DND-41 (cell line): ENCODE data around the gene MEN1.

Experiments used
- ATAC-seq: fragments of 200-7000 bp; cut with Tn5 transposase; 3 replicates; pipeline ENCODE4 v1.9.1; 2021; ENCODE audit warnings: low read depth; ENCODE audit not compliant: insufficient read depth
- DNase-seq: peaks from one replicate; pipeline ENCODE4 v3.0.0-alpha.2; 2020
- H2AFZ ChIP-seq: 2 replicates; pipeline ENCODE4 v1.6.0; 2012; ENCODE audit warnings: low read depth, low read length
- H3K27ac ChIP-seq: 2 replicates; pipeline ENCODE4 v1.5.1; 2012; ENCODE audit warnings: low read length, inconsistent platforms
- H3K27me3 ChIP-seq: fragments of 200-600 bp; sonication (generic); 2 replicates; pipeline ENCODE4 v1.6.0; 2012; ENCODE audit warnings: low read length, mild to moderate bottlenecking, inconsistent platforms; ENCODE audit not compliant: insufficient read depth, poor library complexity
- H3K36me3 ChIP-seq: 2 replicates; pipeline ENCODE4 v1.5.1; 2012; ENCODE audit warnings: low read length, inconsistent platforms; ENCODE audit not compliant: insufficient read depth
- H3K4me1 ChIP-seq: 2 replicates; pipeline ENCODE4 v1.5.1; 2012; ENCODE audit warnings: mild to moderate bottlenecking, low read length; ENCODE audit not compliant: insufficient read depth
- H3K4me2 ChIP-seq: 2 replicates; pipeline ENCODE4 v1.6.0; 2012; ENCODE audit warnings: mild to moderate bottlenecking, moderate library complexity, low read length, inconsistent platforms; ENCODE audit not compliant: insufficient read depth
- H3K4me3 ChIP-seq, 2 experiments: fragments of 200-600 bp in 1 of 2; shearing (Covaris generic) in 1 of 2; 2 replicates each; pipeline ENCODE4 v1.5.1; 2012 to 2016; ENCODE audit warnings: inconsistent platforms in 2 of 2, low read length in 2 of 2, mild to moderate bottlenecking in 2 of 2, low read depth in 1 of 2, moderate library complexity in 1 of 2
- H3K79me2 ChIP-seq: 2 replicates; pipeline ENCODE4 v1.6.0; 2012; ENCODE audit warnings: low read length, inconsistent platforms; ENCODE audit not compliant: insufficient read depth
- H3K9ac ChIP-seq: 2 replicates; pipeline ENCODE4 v1.6.0; 2012; ENCODE audit warnings: low read depth, mild to moderate bottlenecking, inconsistent platforms, low read length, moderate library complexity
- H3K9me3 ChIP-seq: 2 replicates; pipeline ENCODE4 v1.5.1; 2012; ENCODE audit warnings: low read length, moderate library complexity, mild to moderate bottlenecking, inconsistent platforms; ENCODE audit not compliant: insufficient read depth, severe bottlenecking
- H4K20me1 ChIP-seq: 2 replicates; pipeline ENCODE4 v1.6.0; 2012; ENCODE audit warnings: low read length; ENCODE audit not compliant: insufficient read depth
- EZH2 ChIP-seq: IDR thresholded peaks from 3 replicates; pipeline ENCODE4 v1.6.1; 2012; ENCODE audit warnings: borderline replicate concordance, low read depth, mild to moderate bottlenecking, moderate library complexity, low read length, inconsistent platforms; ENCODE audit not compliant: severe bottlenecking
- TF ChIP-seq, protein P1 (sequence below): IDR thresholded peaks from 2 replicates; pipeline ENCODE4 v1.5.1; 2012; ENCODE audit warnings: borderline replicate concordance, low read length, moderate library complexity, mild to moderate bottlenecking; ENCODE audit not compliant: poor library complexity, severe bottlenecking; ENCODE audit errors: extremely low read depth

Gene MEN1

DNA sequence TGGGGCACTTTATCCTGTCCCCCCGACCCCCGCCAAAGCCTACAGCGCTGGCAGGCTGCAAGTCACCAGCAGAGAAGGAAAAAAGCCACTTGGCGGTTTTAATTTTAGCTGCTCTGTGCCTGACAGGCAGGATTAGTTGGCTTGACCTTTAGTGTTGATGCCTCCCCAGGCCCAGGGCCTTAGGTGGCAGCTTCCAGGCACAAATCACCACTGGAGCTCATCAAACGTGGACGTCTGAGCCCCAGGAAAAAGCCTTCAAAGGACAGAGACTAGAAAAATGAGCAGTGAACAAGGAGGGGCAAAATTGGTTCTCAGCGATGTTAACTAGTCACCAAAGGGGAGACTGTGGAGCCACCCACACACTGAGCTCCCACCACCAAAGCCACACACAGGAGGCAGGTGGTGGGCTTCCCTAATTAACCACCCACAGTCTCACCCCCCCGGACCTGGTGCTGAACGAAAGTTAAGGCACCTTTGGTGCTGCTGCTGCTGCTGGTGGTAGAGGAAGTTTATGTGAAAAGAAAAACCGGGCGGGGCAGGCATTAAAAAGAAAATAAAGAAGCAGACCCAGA lies 46.2 kb downstream of the MEN1 start:
- H4K20me1 ChIP-seq, result peaks cover 79% of the 10 kb centered on the region
- H3K36me3 ChIP-seq, result peaks cover 70% of the 10 kb centered on the region
- peak; percentile 73 for DNase-seq
- peak; percentile 44 for ATAC-seq
- no peak overlapping the region for H2AFZ ChIP-seq
- TF ChIP-seq, protein P1, sequence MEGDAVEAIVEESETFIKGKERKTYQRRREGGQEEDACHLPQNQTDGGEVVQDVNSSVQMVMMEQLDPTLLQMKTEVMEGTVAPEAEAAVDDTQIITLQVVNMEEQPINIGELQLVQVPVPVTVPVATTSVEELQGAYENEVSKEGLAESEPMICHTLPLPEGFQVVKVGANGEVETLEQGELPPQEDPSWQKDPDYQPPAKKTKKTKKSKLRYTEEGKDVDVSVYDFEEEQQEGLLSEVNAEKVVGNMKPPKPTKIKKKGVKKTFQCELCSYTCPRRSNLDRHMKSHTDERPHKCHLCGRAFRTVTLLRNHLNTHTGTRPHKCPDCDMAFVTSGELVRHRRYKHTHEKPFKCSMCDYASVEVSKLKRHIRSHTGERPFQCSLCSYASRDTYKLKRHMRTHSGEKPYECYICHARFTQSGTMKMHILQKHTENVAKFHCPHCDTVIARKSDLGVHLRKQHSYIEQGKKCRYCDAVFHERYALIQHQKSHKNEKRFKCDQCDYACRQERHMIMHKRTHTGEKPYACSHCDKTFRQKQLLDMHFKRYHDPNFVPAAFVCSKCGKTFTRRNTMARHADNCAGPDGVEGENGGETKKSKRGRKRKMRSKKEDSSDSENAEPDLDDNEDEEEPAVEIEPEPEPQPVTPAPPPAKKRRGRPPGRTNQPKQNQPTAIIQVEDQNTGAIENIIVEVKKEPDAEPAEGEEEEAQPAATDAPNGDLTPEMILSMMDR, result no peak
- TF ChIP-seq EZH2, result no peak
- H3K4me3 ChIP-seq, result no peak overlapping the region
- H3K27ac ChIP-seq, result peak overlapping the region; percentile 1
- H3K9ac ChIP-seq, result 0 out of 2 replicates have a peak overlapping the region, but pooled peaks have one; percentile 3
- peaks cover 45% of the 10 kb centered on the region for H3K4me1 ChIP-seq
- peaks cover 45% of the 10 kb centered on the region for H3K79me2 ChIP-seq
- H3K27me3 ChIP-seq, result no peaks in the 10 kb centered on the region
- H3K9me3 ChIP-seq, result no peaks in the 10 kb centered on the region
- H3K4me2 ChIP-seq, result no peak overlapping the region

DNA sequence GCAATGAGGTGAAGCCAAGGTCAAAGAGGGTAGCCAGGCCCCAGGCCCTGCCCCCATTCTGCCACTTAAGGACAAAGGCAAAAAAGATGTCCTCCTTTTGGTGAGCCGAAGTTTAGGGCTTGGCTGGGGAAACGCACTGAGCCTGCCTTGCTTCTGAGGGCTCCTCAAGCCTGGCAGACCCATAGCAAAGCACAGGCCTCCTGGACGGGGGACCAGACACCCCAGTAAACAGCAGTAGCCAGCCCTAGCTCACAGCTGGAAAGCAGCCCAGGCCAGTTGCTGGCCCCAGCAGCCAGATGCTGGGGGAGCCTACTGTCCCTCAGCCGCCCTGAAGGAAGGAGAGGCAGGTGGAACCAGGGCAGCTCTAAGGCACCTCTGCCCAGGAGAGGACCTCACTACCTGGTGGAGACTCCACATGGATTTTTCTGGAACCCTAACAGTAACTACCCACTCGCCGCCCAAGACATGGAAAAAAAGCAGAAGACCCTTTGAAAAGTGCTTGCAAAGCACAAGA lies 46.8 kb downstream of the MEN1 start:
- H2AFZ ChIP-seq, result no peak overlapping the region
- H3K9ac ChIP-seq, result 0 out of 2 replicates have a peak overlapping the region, but pooled peaks have one; percentile 3
- no peak overlapping the region for H3K4me2 ChIP-seq
- peaks cover 42% of the 10 kb centered on the region for H3K4me1 ChIP-seq
- ATAC-seq (no peak), DNase-seq (no peak)
- peaks cover 42% of the 10 kb centered on the region for H3K79me2 ChIP-seq
- H3K27me3 ChIP-seq, result no peaks in the 10 kb centered on the region
- H3K4me3 ChIP-seq, result no peak overlapping the region
- H3K27ac ChIP-seq, result peak overlapping the region; percentile 7; the same call in 1 of the 2 replicates
- TF ChIP-seq, protein P1, result no peak
- no peak for TF ChIP-seq EZH2
- no peaks in the 10 kb centered on the region for H3K9me3 ChIP-seq
- peaks cover 64% of the 10 kb centered on the region for H3K36me3 ChIP-seq
- peaks cover 74% of the 10 kb centered on the region for H4K20me1 ChIP-seq

DNA sequence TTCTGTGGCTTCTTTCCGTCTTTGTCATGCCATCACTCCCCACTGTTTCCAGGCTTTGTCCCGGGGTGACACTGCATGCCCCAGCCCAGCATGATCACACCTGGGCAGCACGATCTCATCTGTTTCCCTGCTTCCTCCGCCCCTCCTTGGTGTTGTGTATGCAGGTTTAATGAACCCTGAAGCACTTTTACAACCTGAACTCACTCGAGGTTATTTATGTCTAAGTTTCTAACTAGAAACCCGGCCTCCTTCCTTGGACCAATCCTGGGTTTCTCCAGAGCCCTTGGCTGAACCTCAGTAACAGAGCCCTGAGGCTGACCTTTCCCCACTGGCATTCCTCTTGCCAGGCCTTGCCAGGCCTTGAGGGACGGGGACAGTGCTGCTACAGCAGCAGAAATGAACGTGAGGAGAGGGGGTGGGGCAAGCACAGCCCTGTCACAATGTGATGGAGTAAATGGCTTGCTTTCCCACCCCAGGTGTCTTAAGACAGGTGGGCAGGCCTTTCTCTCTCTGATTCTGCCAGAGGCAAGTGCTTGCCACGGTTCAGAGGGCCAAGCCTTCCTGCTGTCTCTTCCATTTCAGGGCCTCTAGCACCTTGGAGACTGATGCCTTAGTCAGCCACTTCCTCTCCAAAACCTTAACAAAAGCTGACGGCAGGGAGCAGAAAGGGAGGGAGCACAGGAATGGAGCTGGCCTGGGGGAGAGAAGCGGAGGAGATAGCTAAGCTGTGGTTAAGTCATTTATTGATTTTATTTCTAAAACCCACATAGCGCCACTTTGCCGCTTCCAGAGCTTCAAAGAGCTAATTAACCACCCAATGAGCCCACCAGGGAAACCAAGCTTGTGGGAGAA lies 47.5 kb downstream of the MEN1 start:
- Histone ChIP-seq H4K20me1 (peaks cover 67% of the 10 kb centered on the region), H3K27me3 (no peaks in the 10 kb centered on the region), H3K4me2 (no peak overlapping the region), H3K9me3 (no peaks in the 10 kb centered on the region), H3K36me3 (peaks cover 57% of the 10 kb centered on the region), H3K4me3 (no peak overlapping the region), H3K4me1 (peaks cover 36% of the 10 kb centered on the region), H3K27ac (peak overlapping the region; percentile 17; the same call in 1 of the 2 replicates), H3K9ac (no peak overlapping the region), H3K79me2 (peaks cover 35% of the 10 kb centered on the region), H2AFZ (no peak overlapping the region)
- ATAC-seq, result no peak
- TF ChIP-seq, protein P1, result no peak
- no peak for TF ChIP-seq EZH2
- DNase-seq, result peak; percentile 35
